ENCODE data around the gene ARHGEF4.

Gene ARHGEF4

DNA sequence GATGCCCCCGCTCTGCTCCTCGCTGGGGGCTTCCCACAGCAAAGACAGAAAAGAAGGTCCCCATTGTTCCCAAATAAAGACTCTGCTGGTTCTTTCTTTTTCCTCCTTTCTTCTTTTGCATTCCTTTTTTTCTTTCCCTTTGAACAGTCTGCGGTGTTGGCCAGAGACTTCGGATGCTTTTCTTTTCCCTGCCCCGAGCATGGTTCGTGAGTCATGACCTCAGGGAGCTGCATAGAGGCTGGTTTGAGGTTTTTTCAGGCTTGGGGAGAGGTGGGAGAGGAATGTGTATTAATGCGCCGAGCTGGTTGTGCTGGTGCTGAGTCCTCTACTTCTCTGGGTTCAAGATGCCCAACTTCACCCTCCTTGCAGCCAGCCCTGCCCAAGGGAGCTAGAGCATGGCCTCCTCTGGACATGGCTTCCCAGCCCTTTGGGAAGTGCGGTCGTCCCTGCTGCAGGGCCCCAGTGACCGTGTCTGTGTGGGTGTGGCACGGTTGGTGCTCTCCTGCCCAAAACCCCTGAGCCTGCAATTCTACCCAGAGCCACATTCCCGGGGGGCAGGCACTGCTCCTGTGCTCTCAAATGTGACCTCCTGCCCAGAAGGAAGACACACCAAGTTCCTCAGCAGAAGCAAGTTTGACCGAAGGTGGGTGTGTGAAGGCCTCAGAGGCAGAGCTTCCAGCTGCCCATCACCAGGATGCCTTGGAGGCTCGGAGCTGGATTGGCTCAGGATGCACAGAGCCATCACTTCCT lies 9.0 kb upstream of the ARHGEF4 start:
- DNase-seq (ENCODE audit: low read depth, low spot score) = no peak
- no peak overlapping the region for H3K4me3 ChIP-seq
- H3K36me3 ChIP-seq (ENCODE audit: insufficient read depth, low read length) = no peaks in the 10 kb centered on the region
- H3K9ac ChIP-seq (ENCODE audit: insufficient read length) = no peak overlapping the region
- no peak for TF ChIP-seq POLR2AphosphoS5 (IDR thresholded peaks at IDR 0.05; ENCODE audit: borderline replicate concordance, low read depth, low read length)
- TF ChIP-seq FOXP2 (optimal IDR thresholded peaks at IDR 0.05; ENCODE audit: control extremely low read depth, extremely low read length, insufficient read depth) = no peak
- no peak for TF ChIP-seq EZH2 (IDR thresholded peaks at IDR 0.05)
- no peak overlapping the region for H3K27ac ChIP-seq
- no peaks in the 10 kb centered on the region for H3K9me3 ChIP-seq (ENCODE audit: low read depth, low read length)

DNA sequence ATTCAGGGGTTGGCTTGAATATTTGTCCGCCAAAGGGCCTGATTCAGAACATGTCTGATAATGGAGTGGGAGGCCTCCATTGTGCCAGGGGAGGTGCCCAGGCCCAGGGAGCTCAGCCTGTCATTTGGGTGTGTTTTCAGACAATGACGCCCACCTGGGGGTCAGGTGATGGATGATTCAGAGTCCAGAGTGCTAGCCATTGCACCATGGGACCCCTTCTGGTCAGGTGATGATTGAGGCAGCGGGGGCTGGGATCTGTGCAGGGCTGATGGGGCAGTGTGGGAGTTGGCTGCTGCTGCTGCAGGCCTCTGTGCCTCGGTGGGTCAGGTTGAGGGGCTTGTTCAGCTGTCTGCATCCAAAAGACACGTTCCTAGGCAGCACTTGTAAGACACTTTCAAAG lies 8.3 kb upstream of the ARHGEF4 start:
- H3K9ac ChIP-seq (ENCODE audit: insufficient read length) = no peak overlapping the region
- H3K9me3 ChIP-seq (ENCODE audit: low read depth, low read length) = no peaks in the 10 kb centered on the region
- DNase-seq (ENCODE audit: low read depth, low spot score) = no peak
- H3K27ac ChIP-seq = no peak overlapping the region
- TF ChIP-seq EZH2 (IDR thresholded peaks at IDR 0.05) (no peak), FOXP2 (optimal IDR thresholded peaks at IDR 0.05; ENCODE audit: control extremely low read depth, extremely low read length, insufficient read depth) (no peak), POLR2AphosphoS5 (IDR thresholded peaks at IDR 0.05; ENCODE audit: borderline replicate concordance, low read depth, low read length) (no peak)
- no peaks in the 10 kb centered on the region for H3K36me3 ChIP-seq (ENCODE audit: insufficient read depth, low read length)
- H3K4me3 ChIP-seq = no peak overlapping the region

DNA sequence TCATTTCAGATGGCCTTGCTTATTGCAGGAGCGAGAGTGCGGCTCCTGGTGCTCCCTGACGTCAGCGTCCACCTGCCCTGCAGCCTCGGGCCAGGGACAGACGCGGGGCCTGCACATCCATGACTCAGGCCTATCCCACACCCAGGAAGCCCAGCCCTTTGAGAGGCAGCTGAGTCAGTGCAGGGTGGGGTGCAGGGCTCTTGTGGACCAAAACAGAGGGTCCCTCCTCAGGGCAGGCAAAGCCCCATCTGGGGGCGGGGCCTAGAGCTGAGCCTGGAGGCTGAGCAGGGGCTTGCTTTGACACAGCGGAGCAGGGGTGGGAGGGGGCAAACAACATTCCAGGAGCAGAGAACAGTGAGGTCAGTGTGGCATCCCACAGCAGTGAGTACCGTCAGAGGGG lies 7.7 kb upstream of the ARHGEF4 start:
- no peak overlapping the region for H3K9ac ChIP-seq (ENCODE audit: insufficient read length)
- no peak overlapping the region for H3K4me3 ChIP-seq
- TF ChIP-seq EZH2 (IDR thresholded peaks at IDR 0.05) (no peak), POLR2AphosphoS5 (IDR thresholded peaks at IDR 0.05; ENCODE audit: borderline replicate concordance, low read depth, low read length) (no peak), FOXP2 (optimal IDR thresholded peaks at IDR 0.05; ENCODE audit: control extremely low read depth, extremely low read length, insufficient read depth) (no peak)
- no peaks in the 10 kb centered on the region for H3K9me3 ChIP-seq (ENCODE audit: low read depth, low read length)
- no peak for DNase-seq (ENCODE audit: low read depth, low spot score)
- no peaks in the 10 kb centered on the region for H3K36me3 ChIP-seq (ENCODE audit: insufficient read depth, low read length)
- no peak overlapping the region for H3K27ac ChIP-seq

DNA sequence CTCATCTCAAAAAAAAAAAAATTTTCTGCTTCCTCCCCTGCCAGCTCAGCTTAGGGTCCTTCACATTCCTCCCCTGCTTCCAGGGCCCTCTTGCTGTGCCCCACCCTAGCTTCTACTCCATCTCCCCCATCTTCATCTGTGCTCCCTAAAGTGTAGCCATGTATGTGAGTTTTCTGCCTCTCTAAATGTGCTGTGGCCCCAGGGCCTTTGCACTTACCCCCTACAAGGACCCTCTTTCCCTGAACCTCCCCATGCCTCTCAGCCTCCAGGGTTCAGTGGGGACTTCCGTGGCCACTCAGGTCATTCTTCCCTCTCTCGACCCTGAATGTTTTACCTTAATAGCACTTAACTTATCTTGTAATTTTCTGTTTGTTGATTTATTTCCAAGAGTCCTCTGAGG lies 6.2 kb upstream of the ARHGEF4 start:
- Histone ChIP-seq H3K4me3 (no peak overlapping the region), H3K27ac (no peak overlapping the region), H3K9ac (ENCODE audit: insufficient read length) (no peak overlapping the region), H3K9me3 (ENCODE audit: low read depth, low read length) (no peaks in the 10 kb centered on the region), H3K36me3 (ENCODE audit: insufficient read depth, low read length) (no peaks in the 10 kb centered on the region)
- DNase-seq (ENCODE audit: low read depth, low spot score) = no peak
- TF ChIP-seq FOXP2 (optimal IDR thresholded peaks at IDR 0.05; ENCODE audit: control extremely low read depth, extremely low read length, insufficient read depth) (no peak), POLR2AphosphoS5 (IDR thresholded peaks at IDR 0.05; ENCODE audit: borderline replicate concordance, low read depth, low read length) (no peak), EZH2 (IDR thresholded peaks at IDR 0.05) (no peak)

DNA sequence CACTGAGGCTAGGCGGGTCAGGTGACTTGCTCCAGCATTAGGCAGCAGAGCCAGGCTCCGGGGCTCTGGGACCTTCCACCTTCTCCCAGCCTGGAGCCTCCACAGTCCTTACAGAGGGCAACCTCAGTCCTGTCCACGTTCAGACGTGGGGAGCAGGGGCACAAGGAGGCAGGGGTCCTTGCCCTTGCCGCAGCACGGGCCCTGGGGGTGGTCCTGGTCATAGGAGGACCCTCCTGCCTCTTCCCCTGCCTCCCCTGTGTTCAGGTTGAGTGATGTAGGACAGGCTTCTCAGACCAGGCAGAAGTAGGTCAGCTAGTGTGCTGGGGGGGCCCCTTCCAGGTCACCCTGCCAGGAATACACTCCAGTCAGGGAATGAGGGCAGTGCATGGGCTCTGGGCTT lies 5.4 kb upstream of the ARHGEF4 start:
- TF ChIP-seq FOXP2 (optimal IDR thresholded peaks at IDR 0.05; ENCODE audit: control extremely low read depth, extremely low read length, insufficient read depth) = no peak
- TF ChIP-seq EZH2 (IDR thresholded peaks at IDR 0.05) = no peak
- no peak for TF ChIP-seq POLR2AphosphoS5 (IDR thresholded peaks at IDR 0.05; ENCODE audit: borderline replicate concordance, low read depth, low read length)
- no peak overlapping the region for H3K4me3 ChIP-seq
- no peak for DNase-seq (ENCODE audit: low read depth, low spot score)
- H3K9me3 ChIP-seq (ENCODE audit: low read depth, low read length) = no peaks in the 10 kb centered on the region
- no peaks in the 10 kb centered on the region for H3K36me3 ChIP-seq (ENCODE audit: insufficient read depth, low read length)
- H3K9ac ChIP-seq (ENCODE audit: insufficient read length) = no peak overlapping the region
- H3K27ac ChIP-seq = no peak overlapping the region

DNA sequence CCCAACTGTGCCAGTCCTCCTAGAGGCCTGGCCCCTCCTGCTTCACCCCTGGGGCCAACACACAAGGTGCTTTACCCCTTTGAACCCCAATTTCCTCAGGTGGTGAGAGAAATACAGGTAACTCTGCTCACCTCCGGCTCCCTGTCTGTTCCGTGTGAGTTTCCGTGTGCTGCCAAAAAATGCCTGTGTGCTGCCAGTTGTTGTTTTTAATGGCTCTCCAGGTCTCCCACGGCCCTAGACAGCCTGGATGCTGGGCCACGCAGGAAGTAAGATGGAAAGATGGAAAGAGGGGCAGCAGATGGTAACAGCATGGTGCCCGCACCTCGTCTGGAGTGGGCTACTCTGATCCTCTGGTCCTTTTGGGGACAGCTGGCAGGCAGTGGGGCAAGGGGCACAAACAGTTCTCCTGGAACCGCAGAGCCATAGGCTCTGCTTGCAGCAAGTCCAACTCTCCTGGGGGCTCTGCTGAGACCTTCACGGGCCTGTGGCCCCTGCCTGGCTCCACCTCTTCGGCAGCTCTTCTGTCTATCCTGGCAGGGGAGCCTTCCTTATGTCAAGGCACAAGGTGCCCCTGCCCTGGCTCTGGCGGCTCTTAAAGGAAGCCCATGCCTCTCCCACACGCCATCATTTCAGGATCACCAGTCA lies 4.3 kb upstream of the ARHGEF4 start:
- Histone ChIP-seq H3K9me3 (ENCODE audit: low read depth, low read length) (no peaks in the 10 kb centered on the region), H3K36me3 (ENCODE audit: insufficient read depth, low read length) (no peaks in the 10 kb centered on the region), H3K9ac (ENCODE audit: insufficient read length) (no peak overlapping the region), H3K4me3 (no peak overlapping the region), H3K27ac (no peak overlapping the region)
- DNase-seq (ENCODE audit: low read depth, low spot score) = no peak
- TF ChIP-seq EZH2 (IDR thresholded peaks at IDR 0.05) (no peak), FOXP2 (optimal IDR thresholded peaks at IDR 0.05; ENCODE audit: control extremely low read depth, extremely low read length, insufficient read depth) (no peak), POLR2AphosphoS5 (IDR thresholded peaks at IDR 0.05; ENCODE audit: borderline replicate concordance, low read depth, low read length) (no peak)

DNA sequence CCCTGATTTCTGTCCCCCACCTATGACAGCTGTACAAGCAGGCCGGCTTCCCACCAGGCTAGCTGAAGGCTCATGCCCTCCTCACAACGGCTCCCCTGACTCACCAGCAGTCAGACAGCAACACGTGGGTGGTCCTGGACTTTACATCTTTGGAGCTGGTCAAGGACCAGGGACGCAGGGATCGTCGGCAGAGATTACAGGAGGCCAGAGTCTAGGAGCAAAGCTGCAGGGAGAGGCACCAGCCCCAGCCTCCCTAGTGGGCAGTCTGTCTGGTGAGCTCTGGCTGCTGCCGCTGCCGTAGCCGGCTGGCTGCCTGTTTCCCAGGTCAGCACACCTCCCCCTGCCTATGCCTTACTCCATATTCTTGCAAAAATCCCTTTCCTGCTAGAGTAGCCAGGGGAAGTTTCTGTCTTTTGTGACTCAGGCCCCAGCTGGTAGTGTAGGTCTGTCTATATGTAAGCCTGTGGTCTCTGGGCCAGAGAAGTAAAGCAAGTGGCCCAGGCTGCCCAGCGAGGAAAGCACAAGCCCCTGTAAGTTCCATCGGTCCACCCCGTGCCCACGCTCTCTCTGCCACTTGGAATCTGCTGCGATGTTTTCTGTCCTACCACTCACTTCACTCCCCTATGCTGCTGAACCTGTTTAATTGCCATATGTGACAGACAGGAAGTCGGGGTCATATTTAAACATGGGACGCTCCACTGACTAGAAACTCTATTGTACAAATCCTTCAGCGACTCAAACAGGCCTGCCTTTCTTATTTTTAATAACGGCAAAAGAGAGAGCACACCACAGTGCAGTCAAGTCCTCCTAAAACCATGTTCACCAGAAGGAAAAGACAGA lies 2.4 kb upstream of the ARHGEF4 start:
- Histone ChIP-seq H3K9me3 (ENCODE audit: low read depth, low read length) (no peaks in the 10 kb centered on the region), H3K9ac (ENCODE audit: insufficient read length) (no peak overlapping the region), H3K36me3 (ENCODE audit: insufficient read depth, low read length) (no peaks in the 10 kb centered on the region), H3K4me3 (no peak overlapping the region), H3K27ac (no peak overlapping the region)
- DNase-seq (ENCODE audit: low read depth, low spot score) = no peak
- no peak for TF ChIP-seq FOXP2 (optimal IDR thresholded peaks at IDR 0.05; ENCODE audit: control extremely low read depth, extremely low read length, insufficient read depth)
- no peak for TF ChIP-seq EZH2 (IDR thresholded peaks at IDR 0.05)
- no peak for TF ChIP-seq POLR2AphosphoS5 (IDR thresholded peaks at IDR 0.05; ENCODE audit: borderline replicate concordance, low read depth, low read length)

Data from SK-N-MC (cell line).